GM23338 (cell line): ENCODE measurements around the gene PRDM11. TPM values are rescaled to one million over a fixed set of nuclear protein-coding genes. Genes with fewer than 3 reads are reported as not detected.

Experiments
- ATAC-seq: fragments of 200-7000 bp; cut with Tn5 transposase; 3 replicates; pipeline ENCODE4 v1.9.1; 2020
- DNase-seq: peaks from one replicate; pipeline ENCODE4 v3.0.0-alpha.2; 2015; ENCODE audit warnings: low spot score
- H2AFZ ChIP-seq: fragments of 200-600 bp; sonication (generic); 2 replicates; pipeline ENCODE4 v1.8.0; 2016; ENCODE audit warnings: antibody characterized with exemption, mild to moderate bottlenecking, moderate library complexity
- H3F3A ChIP-seq: fragments of 200-600 bp; sonication (generic); replicated peaks from 2 replicates; pipeline ENCODE4 v1.8.0; 2017; ENCODE audit warnings: antibody characterized with exemption, mixed run types, low read depth
- H3K27ac ChIP-seq: fragments of 200-600 bp; sonication (generic); 2 replicates; pipeline ENCODE4 v1.6.1; 2016; ENCODE audit warnings: low read depth
- H3K27me3 ChIP-seq: fragments of 200-600 bp; sonication (generic); 2 replicates; pipeline ENCODE4 v1.8.0; 2016; ENCODE audit warnings: mild to moderate bottlenecking, mixed run types, moderate library complexity; ENCODE audit not compliant: insufficient read depth
- H3K36me3 ChIP-seq: fragments of 200-600 bp; sonication (generic); 2 replicates; pipeline ENCODE4 v1.8.0; 2016; ENCODE audit warnings: mild to moderate bottlenecking; ENCODE audit not compliant: insufficient read depth
- H3K4me1 ChIP-seq: fragments of 200-600 bp; sonication (generic); 2 replicates; pipeline ENCODE4 v1.8.0; 2016; ENCODE audit warnings: mild to moderate bottlenecking, moderate library complexity; ENCODE audit not compliant: insufficient read depth
- H3K4me2 ChIP-seq: fragments of 200-600 bp; sonication (generic); 2 replicates; pipeline ENCODE4 v1.7.1; 2017; ENCODE audit warnings: mixed run types
- H3K4me3 ChIP-seq: fragments of 200-600 bp; sonication (generic); 2 replicates; pipeline ENCODE4 v1.6.1; 2016; ENCODE audit warnings: mixed run types
- H3K79me2 ChIP-seq: fragments of 200-600 bp; sonication (generic); replicated peaks from 2 replicates; pipeline ENCODE4 v1.8.0; 2017; ENCODE audit warnings: mild to moderate bottlenecking; ENCODE audit not compliant: insufficient read depth
- H3K9me2 ChIP-seq: fragments of 200-600 bp; sonication (generic); 2 replicates; pipeline ENCODE4 v1.8.0; 2017; ENCODE audit not compliant: insufficient read depth
- H4K20me1 ChIP-seq: fragments of 200-600 bp; sonication (generic); replicated peaks from 2 replicates; pipeline ENCODE4 v1.8.0; 2017; ENCODE audit warnings: mild to moderate bottlenecking; ENCODE audit not compliant: insufficient read depth
- H3K27ac Mint-ChIP-seq: 2 replicates; pipeline ENCODE4 v1.8.0; 2020; ENCODE audit warnings: inconsistent platforms, mild to moderate bottlenecking, moderate library complexity, mixed read lengths
- H3K27me3 Mint-ChIP-seq: 3 replicates; pipeline ENCODE4 v1.8.0; 2022; ENCODE audit warnings: low read depth, mild to moderate bottlenecking, moderate library complexity, mixed read lengths, inconsistent platforms; ENCODE audit not compliant: insufficient read depth, poor library complexity
- H3K36me3 Mint-ChIP-seq: 3 replicates; pipeline ENCODE4 v1.8.0; 2021; ENCODE audit warnings: low read depth, mild to moderate bottlenecking, inconsistent platforms, moderate library complexity, mixed read lengths
- H3K4me1 Mint-ChIP-seq: 3 replicates; pipeline ENCODE4 v1.8.0; 2020; ENCODE audit warnings: mild to moderate bottlenecking, inconsistent platforms, mixed read lengths
- H3K4me3 Mint-ChIP-seq: 3 replicates; pipeline ENCODE4 v1.8.0; 2021; ENCODE audit warnings: moderate library complexity, mild to moderate bottlenecking, inconsistent platforms, mixed read lengths
- H3K9me3 Mint-ChIP-seq: 3 replicates; pipeline ENCODE4 v1.8.0; 2020; ENCODE audit warnings: moderate library complexity, mild to moderate bottlenecking, inconsistent platforms, mixed read lengths
- CREB1 ChIP-seq: fragments of 250-450 bp; sonication (Bioruptor Pico); IDR thresholded peaks from 2 replicates; pipeline ENCODE4 v1.5.0; 2020; ENCODE audit warnings: low read depth, mild to moderate bottlenecking, moderate library complexity
- CTCF ChIP-seq, 2 experiments: fragments of 200-600 bp in 1 of 2; sonication (generic) in 1 of 2; conservative IDR thresholded peaks; 2 replicates each; pipeline versions ENCODE4 v1.5.1 to v1.6.1; 2016 to 2017; ENCODE audit warnings: antibody characterized with exemption in 2 of 2, low read depth in 2 of 2, mild to moderate bottlenecking in 2 of 2, moderate library complexity in 1 of 2
- EZH2 ChIP-seq: fragments of 200-600 bp; sonication (generic); IDR thresholded peaks from one replicate; pipeline ENCODE4 v1.8.0; 2017; ENCODE audit warnings: antibody characterized with exemption, mild to moderate bottlenecking, low read depth; ENCODE audit not compliant: unreplicated experiment
- JUNB ChIP-seq: IDR thresholded peaks from one replicate; pipeline ENCODE4 v1.6.1; 2016; ENCODE audit warnings: antibody characterized with exemption; ENCODE audit not compliant: unreplicated experiment
- NANOG ChIP-seq: IDR thresholded peaks from 2 replicates; pipeline ENCODE4 v1.6.1; 2016; ENCODE audit warnings: antibody characterized with exemption, borderline replicate concordance
- POLR2AphosphoS5 ChIP-seq: IDR thresholded peaks from 2 replicates; pipeline ENCODE4 v1.6.1; 2016; ENCODE audit warnings: antibody characterized with exemption, low read depth
- REST ChIP-seq: IDR thresholded peaks from one replicate; pipeline ENCODE4 v1.6.1; 2018; ENCODE audit warnings: antibody characterized with exemption; ENCODE audit not compliant: unreplicated experiment
- STAT1 ChIP-seq: IDR thresholded peaks from one replicate; pipeline ENCODE4 v1.6.1; 2016; ENCODE audit warnings: antibody characterized with exemption; ENCODE audit not compliant: unreplicated experiment
- ZNF114 ChIP-seq: fragments of 250-450 bp; sonication (Bioruptor Pico); IDR thresholded peaks from 2 replicates; pipeline ENCODE4 v1.5.0; 2020; ENCODE audit warnings: mild to moderate bottlenecking, moderate library complexity
- ZNF331 ChIP-seq: fragments of 250-450 bp; sonication (Bioruptor Pico); IDR thresholded peaks from 2 replicates; pipeline ENCODE4 v1.5.0; 2020; ENCODE audit warnings: low read depth, mild to moderate bottlenecking, moderate library complexity
- ZNF462 ChIP-seq: fragments of 250-450 bp; sonication (Bioruptor Pico); IDR thresholded peaks from 2 replicates; pipeline ENCODE4 v1.5.0; 2020; ENCODE audit warnings: mild to moderate bottlenecking, moderate library complexity
- polyA plus RNA-seq: library from polyadenylated mRNA; unstranded; fragments of >200 nt; fragmentation: Nextera tagmentation; extraction: Ambion mirVana; gene quantifications from 2 replicates; pipeline ENCODE4 v1.2.1, GENCODE V29; 2016
- total RNA-seq: library from RNA; depleted of rRNA; stranded (reverse); fragments of >200 nt; shearing (Covaris generic); gene quantifications from 2 replicates; pipeline ENCODE4 v1.2.3, GENCODE V29; 2014

Gene PRDM11
- total and polyA plus RNA-seq, 2 experiments from 2014 or later = 0.97 to 10.4 TPM

- Histone ChIP-seq H3F3A (0 out of 2 replicates have a peak, but pooled peaks cover 3% of the 10 kb centered on the region), H3K9me2 (no peaks in the 10 kb centered on the region), H4K20me1 (no peaks in the 10 kb centered on the region), H2AFZ (no peak overlapping the region), H3K4me3 (no peak overlapping the region), H3K27me3 (no peaks in the 10 kb centered on the region), H3K4me1 (peaks cover 6% of the 10 kb centered on the region), H3K4me2 (no peak overlapping the region), H3K79me2 (no peaks in the 10 kb centered on the region), H3K27ac (no peak overlapping the region), H3K36me3 (no peaks in the 10 kb centered on the region)
- Mint-ChIP-seq H3K4me1 (peaks cover 9% of the 10 kb centered on the region), H3K36me3 (peaks cover 14% of the 10 kb centered on the region), H3K27me3 (peaks cover 7% of the 10 kb centered on the region), H3K4me3 (no peak overlapping the region), H3K27ac (no peak overlapping the region), H3K9me3 (peaks cover 5% of the 10 kb centered on the region; the same call in 2 of the 3 replicates)
- ATAC-seq (peak; percentile 85), DNase-seq (peak; percentile 60)
- TF ChIP-seq CTCF (conservative IDR thresholded peaks at IDR 0.05; ENCODE audit: low read depth in 2 of 2) = peak; percentile 29 to 67
- no peak for TF ChIP-seq EZH2
- no peak for TF ChIP-seq ZNF114 (CRISPR knock-in tag)
These were observed 58.3 kb downstream of the PRDM11 start for GRCh38 chr11:45204761-45205160.

DNA sequence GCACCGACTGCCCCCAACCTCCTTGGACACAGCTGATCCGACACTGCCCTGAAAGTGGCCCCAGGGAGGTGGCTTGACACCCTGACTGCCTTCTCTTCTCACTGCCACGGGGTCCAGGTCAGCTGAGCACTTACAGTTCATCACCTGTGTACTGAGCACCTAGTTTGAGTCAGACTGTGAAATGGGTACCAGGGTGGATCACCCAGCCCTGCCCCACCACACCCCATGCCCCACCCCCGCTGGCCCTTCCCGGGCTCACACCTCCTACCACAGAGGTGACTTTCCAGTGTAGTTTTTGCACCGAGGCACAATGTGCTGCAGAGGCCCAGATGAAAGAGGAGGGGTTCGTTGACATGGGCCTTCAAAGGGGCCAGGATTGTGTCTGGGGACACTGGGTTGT is 59.5 kb downstream of the PRDM11 start:
- peaks cover 5% of the 10 kb centered on the region; the same call in 2 of the 3 replicates for H3K9me3 Mint-ChIP-seq
- no peaks in the 10 kb centered on the region for H3K27me3 ChIP-seq
- H3K27ac ChIP-seq = no peak overlapping the region
- peaks cover 14% of the 10 kb centered on the region for H3K36me3 Mint-ChIP-seq
- 0 out of 2 replicates have a peak, but pooled peaks cover 3% of the 10 kb centered on the region for H3F3A ChIP-seq
- H3K36me3 ChIP-seq = no peaks in the 10 kb centered on the region
- no peaks in the 10 kb centered on the region for H3K79me2 ChIP-seq
- ATAC-seq = no peak
- H3K4me3 Mint-ChIP-seq = no peak overlapping the region
- H3K4me3 ChIP-seq = no peak overlapping the region
- DNase-seq = no peak
- peaks cover 8% of the 10 kb centered on the region for H3K27me3 Mint-ChIP-seq
- H3K4me1 ChIP-seq = peaks cover 14% of the 10 kb centered on the region
- H3K4me2 ChIP-seq = no peak overlapping the region
- no peak overlapping the region for H2AFZ ChIP-seq
- H3K27ac Mint-ChIP-seq = no peak overlapping the region; the same call in 1 of the 2 replicates
- H3K9me2 ChIP-seq = no peaks in the 10 kb centered on the region
- H3K4me1 Mint-ChIP-seq = peaks cover 17% of the 10 kb centered on the region
- H4K20me1 ChIP-seq = no peaks in the 10 kb centered on the region
- TF ChIP-seq JUNB (no peak), EZH2 (no peak), NANOG (no peak), REST (no peak), ZNF331 (CRISPR knock-in tag) (no peak), ZNF462 (no peak), POLR2AphosphoS5 (no peak), STAT1 (no peak), CREB1 (CRISPR knock-in tag) (no peak)
